K562 (cell line): ENCODE measurements around the gene ZBTB39. TPM values are rescaled to one million over a fixed set of nuclear protein-coding genes. Genes with fewer than 3 reads are reported as not detected.

ENCODE experiments used
- ATAC-seq: fragments of 200-7000 bp; cut with Tn5 transposase; 3 replicates; pipeline ENCODE4 v1.9.1; 2020; ENCODE audit warnings: moderate library complexity
- BruUV-seq: library from RNA; stranded (reverse); fragments of 400-500 nt; replicated peaks from 2 replicates; lab custom pipeline; 2021; lab: Mats Ljungman, UMichigan
- CTCF ChIA-PET: fragments of 300-600 bp; formaldehyde crosslinking; extraction: SDS; loops from one replicate; lab custom pipeline; 2021; ENCODE audit warnings: low intra/inter-chr PET ratio; lab: Yijun Ruan, JAX
- POLR2A ChIA-PET: fragments of 300-600, 350-650 bp; sonication (Branson Sonifier 250); formaldehyde crosslinking; extraction: SDS; loops from one replicate; lab custom pipeline; 2021; ENCODE audit warnings: antibody characterized with exemption, inconsistent platforms; lab: Yijun Ruan, JAX
- DNase-seq, 4 experiments: peaks; one replicate each; pipeline versions ENCODE4 v3.0.0 to v3.0.0-alpha.2; 2011 to 2018; ENCODE audit warnings: low spot score in 3 of 4, mixed read lengths in 3 of 4; ENCODE audit errors: extremely low read depth in 1 of 4
- FAIRE-seq: peaks from 2 replicates; lab custom pipeline; 2011; peaks lifted over from hg19 to GRCh38; lab: Jason Lieb, UNC
- H2AFZ ChIP-seq: 2 replicates; pipeline ENCODE4 v1.6.0; 2011; ENCODE audit warnings: low read depth, low read length, control low read depth, inconsistent platforms
- H3K27ac ChIP-seq: fragments of 200-600 bp; 3 replicates; pipeline ENCODE4 v1.8.0; 2011; ENCODE audit warnings: low read depth, mild to moderate bottlenecking, control low read depth, inconsistent platforms, low read length, moderate library complexity, mixed read lengths; ENCODE audit errors: extremely low read depth
- H3K27me3 ChIP-seq, 2 experiments: fragments of 300-600 bp in 1 of 2; 2 replicates in 1 of 2; 3 replicates in 1 of 2; pipeline versions ENCODE4 v1.6.0 to v1.8.0; 2011; ENCODE audit warnings: inconsistent platforms in 2 of 2, low read length in 2 of 2, mild to moderate bottlenecking in 1 of 2, mixed read lengths in 1 of 2, moderate library complexity in 1 of 2; ENCODE audit not compliant: control insufficient read depth in 2 of 2, insufficient read depth in 2 of 2
- H3K36me3 ChIP-seq: fragments of 300-600 bp; 3 replicates; pipeline ENCODE4 v1.8.0; 2011; ENCODE audit warnings: mild to moderate bottlenecking, low read length, inconsistent platforms; ENCODE audit not compliant: control insufficient read depth, insufficient read depth
- H3K4me1 ChIP-seq, 2 experiments: fragments of 200-600 bp in 1 of 2; replicated peaks in 1 of 2; 2 replicates in 1 of 2; 3 replicates in 1 of 2; pipeline versions ENCODE4 v1.5.1 to v1.8.0; 2011; ENCODE audit warnings: inconsistent platforms in 2 of 2, low read length in 2 of 2, mild to moderate bottlenecking in 1 of 2, mixed read lengths in 1 of 2, moderate library complexity in 1 of 2; ENCODE audit not compliant: control insufficient read depth in 2 of 2, insufficient read depth in 2 of 2
- H3K4me2 ChIP-seq: 2 replicates; pipeline ENCODE4 v1.6.1; 2011; ENCODE audit warnings: low read length, control low read depth, inconsistent platforms, mixed read lengths; ENCODE audit not compliant: insufficient read depth
- H3K4me3 ChIP-seq: fragments of 200-600 bp; sonication (generic), shearing (Covaris generic); 2 replicates; pipeline ENCODE4 v1.5.1; 2016; ENCODE audit warnings: control low read depth, inconsistent platforms
- H3K79me2 ChIP-seq: fragments of 200-600 bp; 3 replicates; pipeline ENCODE4 v1.8.0; 2011; ENCODE audit warnings: low read length, inconsistent platforms; ENCODE audit not compliant: control insufficient read depth, insufficient read depth
- H3K9ac ChIP-seq, 2 experiments: 2 replicates each; pipeline versions ENCODE4 v1.6.0 to v1.6.1; 2011; ENCODE audit warnings: low read depth in 2 of 2, low read length in 2 of 2, control low read depth in 1 of 2, inconsistent platforms in 1 of 2, mild to moderate bottlenecking in 1 of 2, mixed read lengths in 1 of 2; ENCODE audit not compliant: insufficient read depth in 1 of 2
- H3K9me1 ChIP-seq: one replicate; pipeline ENCODE4 v1.6.0; 2011; ENCODE audit warnings: inconsistent platforms, mild to moderate bottlenecking, low read length, moderate library complexity; ENCODE audit not compliant: control insufficient read depth, insufficient read depth
- H3K9me3 ChIP-seq: replicated peaks from 2 replicates; pipeline ENCODE4 v1.5.1; 2011; ENCODE audit warnings: low read depth, low read length, inconsistent platforms; ENCODE audit not compliant: control insufficient read depth, insufficient read depth
- H4K20me1 ChIP-seq: replicated peaks from 2 replicates; pipeline ENCODE4 v1.6.1; 2011; ENCODE audit warnings: low read length, inconsistent platforms, mixed read lengths; ENCODE audit not compliant: control insufficient read depth, insufficient read depth
- CEBPB ChIP-seq: fragments of 450-650 bp; IDR thresholded peaks from 2 replicates; pipeline ENCODE4 v1.6.1; 2016; ENCODE audit warnings: missing genetic modification characterization, missing compliant biosample characterization
- ZSCAN32 ChIP-seq: fragments of 450-650 bp; formaldehyde crosslinking; IDR thresholded peaks from 2 replicates; pipeline ENCODE4 v1.4.0; 2020; ENCODE audit warnings: mild to moderate bottlenecking, moderate library complexity
- WGBS: fragments of 100-300 bp; shearing (Covaris generic); methylation state at CpG from one replicate; pipeline ENCODE4 v1.1.6; 2016; ENCODE audit warnings: low coverage, mixed read lengths; ENCODE audit not compliant: insufficient coverage; ENCODE audit errors: missing lambda C conversion rate; 5-methylcytosine and 5-hydroxymethylcytosine counted together
- in situ Hi-C: fragments of 300-500 bp; cut with MboI; formaldehyde crosslinking; loops from 4 replicates; pipeline ENCODE4 v1.15.0; 2018; ENCODE audit warnings: inconsistent platforms, mixed read lengths
- intact Hi-C: fragments of 100-400 bp; cut with micrococcal nuclease; formaldehyde crosslinking; loops from 2 replicates; pipeline ENCODE4 v1.14.2; 2022
- polyA plus RNA-seq, 8 experiments: library from polyadenylated mRNA; depleted of rRNA in 4 of 8; stranded (reverse) in 5 of 8; unstranded in 3 of 8; fragments of >200 nt; fragmentation: Nextera tagmentation in 2 of 8; fragmentation: Illumina TruSeq in 1 of 8; extraction: Ambion mirVana in 2 of 8; extraction: Trizol in 1 of 8; gene quantifications; 2 replicates each; pipeline versions ENCODE4 v1.2.1 to v1.2.3, GENCODE V29; 2011 to 2014; ENCODE audit warnings: inconsistent platforms in 1 of 8, missing spikeins in 1 of 8
- total RNA-seq, 7 experiments: library from RNA; depleted of rRNA in 6 of 7; stranded (reverse); fragments of >200 nt in 6 of 7; fragmentation: Illumina TruSeq in 2 of 7; extraction: Trizol in 2 of 7; gene quantifications; 2 replicates each; pipeline versions ENCODE4 v1.2.1 to v1.2.3, GENCODE V29; 2011 to 2021; ENCODE audit warnings: low replicate concordance in 1 of 7
- TF ChIP-seq, protein P1 (sequence below): fragments of 450-650 bp; IDR thresholded peaks from 2 replicates; pipeline ENCODE4 v1.6.1; 2016; ENCODE audit warnings: low read depth

Gene ZBTB39
- total and polyA plus RNA-seq, 9 of the 15 experiments (the other 6 are each of a cell fraction or from before 2014, with no cell fraction given): 3.3 to 13.3 (median 8.6) TPM

DNA sequence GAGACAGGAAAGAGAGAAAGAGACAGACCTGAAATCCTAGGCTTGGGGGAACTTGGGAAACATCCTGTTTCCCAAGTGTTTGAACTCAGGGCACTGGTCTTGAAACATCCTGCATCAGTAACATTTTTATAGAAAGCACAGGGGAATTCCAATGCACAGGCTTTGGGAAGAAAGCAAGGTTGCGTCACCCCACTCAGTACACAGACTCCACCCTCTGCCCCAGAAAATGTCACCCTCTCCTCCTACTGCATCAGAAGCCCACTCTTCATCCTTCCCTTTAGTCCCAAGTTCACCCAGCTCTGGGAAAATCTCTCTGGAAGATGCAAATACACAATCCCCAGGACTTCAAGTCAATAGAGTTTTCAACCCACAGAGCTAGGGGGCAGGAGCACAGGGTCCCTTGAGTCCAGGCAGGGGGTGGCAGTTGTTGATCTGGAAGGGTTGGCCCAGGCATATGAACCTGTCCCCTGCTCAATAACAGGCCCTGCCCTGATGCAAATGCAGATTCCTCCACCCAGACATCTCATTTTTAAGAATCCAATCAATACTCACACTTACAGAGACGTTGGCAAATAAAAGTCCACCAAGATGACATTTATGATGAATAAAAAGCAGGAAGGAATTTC, 50.6 kb downstream of the ZBTB39 start:
- Histone ChIP-seq H3K4me2 (no peak overlapping the region), H3K27ac (no peak overlapping the region), H3K79me2 (no peaks in the 10 kb centered on the region), H3K9ac (no peak overlapping the region), H4K20me1 (no peaks in the 10 kb centered on the region), H3K9me3 (no peaks in the 10 kb centered on the region; the same call in 1 of the 2 replicates), H3K27me3 (peaks cover 0 to 15% of the 10 kb centered on the region in 2 experiments; a peak in 1 of 5 replicates), H3K4me1 (no peaks in the 10 kb centered on the region; a peak in 2 of 5 replicates), H3K4me3 (no peak overlapping the region), H2AFZ (no peak overlapping the region), H3K9me1 (no peaks in the 10 kb centered on the region), H3K36me3 (no peaks in the 10 kb centered on the region)
- 58% methylated on average over 2 of the region's 2 CpGs for WGBS
- no TSS peak for BruUV-seq
- ChIA-PET CTCF (no interaction called here), POLR2A (no interaction called here)
- in situ Hi-C loops: no loop called here
- intact Hi-C loops: no loop called here
- ATAC-seq (no peak), DNase-seq (peak in 1 of 4 experiments; percentile 3), FAIRE-seq (no peak)
- TF ChIP-seq ZSCAN32 (CRISPR knock-in tag) (no peak), CEBPB (tag) (peak; percentile 40; the same call in 1 of the 2 replicates)
- TF ChIP-seq, protein P1, sequence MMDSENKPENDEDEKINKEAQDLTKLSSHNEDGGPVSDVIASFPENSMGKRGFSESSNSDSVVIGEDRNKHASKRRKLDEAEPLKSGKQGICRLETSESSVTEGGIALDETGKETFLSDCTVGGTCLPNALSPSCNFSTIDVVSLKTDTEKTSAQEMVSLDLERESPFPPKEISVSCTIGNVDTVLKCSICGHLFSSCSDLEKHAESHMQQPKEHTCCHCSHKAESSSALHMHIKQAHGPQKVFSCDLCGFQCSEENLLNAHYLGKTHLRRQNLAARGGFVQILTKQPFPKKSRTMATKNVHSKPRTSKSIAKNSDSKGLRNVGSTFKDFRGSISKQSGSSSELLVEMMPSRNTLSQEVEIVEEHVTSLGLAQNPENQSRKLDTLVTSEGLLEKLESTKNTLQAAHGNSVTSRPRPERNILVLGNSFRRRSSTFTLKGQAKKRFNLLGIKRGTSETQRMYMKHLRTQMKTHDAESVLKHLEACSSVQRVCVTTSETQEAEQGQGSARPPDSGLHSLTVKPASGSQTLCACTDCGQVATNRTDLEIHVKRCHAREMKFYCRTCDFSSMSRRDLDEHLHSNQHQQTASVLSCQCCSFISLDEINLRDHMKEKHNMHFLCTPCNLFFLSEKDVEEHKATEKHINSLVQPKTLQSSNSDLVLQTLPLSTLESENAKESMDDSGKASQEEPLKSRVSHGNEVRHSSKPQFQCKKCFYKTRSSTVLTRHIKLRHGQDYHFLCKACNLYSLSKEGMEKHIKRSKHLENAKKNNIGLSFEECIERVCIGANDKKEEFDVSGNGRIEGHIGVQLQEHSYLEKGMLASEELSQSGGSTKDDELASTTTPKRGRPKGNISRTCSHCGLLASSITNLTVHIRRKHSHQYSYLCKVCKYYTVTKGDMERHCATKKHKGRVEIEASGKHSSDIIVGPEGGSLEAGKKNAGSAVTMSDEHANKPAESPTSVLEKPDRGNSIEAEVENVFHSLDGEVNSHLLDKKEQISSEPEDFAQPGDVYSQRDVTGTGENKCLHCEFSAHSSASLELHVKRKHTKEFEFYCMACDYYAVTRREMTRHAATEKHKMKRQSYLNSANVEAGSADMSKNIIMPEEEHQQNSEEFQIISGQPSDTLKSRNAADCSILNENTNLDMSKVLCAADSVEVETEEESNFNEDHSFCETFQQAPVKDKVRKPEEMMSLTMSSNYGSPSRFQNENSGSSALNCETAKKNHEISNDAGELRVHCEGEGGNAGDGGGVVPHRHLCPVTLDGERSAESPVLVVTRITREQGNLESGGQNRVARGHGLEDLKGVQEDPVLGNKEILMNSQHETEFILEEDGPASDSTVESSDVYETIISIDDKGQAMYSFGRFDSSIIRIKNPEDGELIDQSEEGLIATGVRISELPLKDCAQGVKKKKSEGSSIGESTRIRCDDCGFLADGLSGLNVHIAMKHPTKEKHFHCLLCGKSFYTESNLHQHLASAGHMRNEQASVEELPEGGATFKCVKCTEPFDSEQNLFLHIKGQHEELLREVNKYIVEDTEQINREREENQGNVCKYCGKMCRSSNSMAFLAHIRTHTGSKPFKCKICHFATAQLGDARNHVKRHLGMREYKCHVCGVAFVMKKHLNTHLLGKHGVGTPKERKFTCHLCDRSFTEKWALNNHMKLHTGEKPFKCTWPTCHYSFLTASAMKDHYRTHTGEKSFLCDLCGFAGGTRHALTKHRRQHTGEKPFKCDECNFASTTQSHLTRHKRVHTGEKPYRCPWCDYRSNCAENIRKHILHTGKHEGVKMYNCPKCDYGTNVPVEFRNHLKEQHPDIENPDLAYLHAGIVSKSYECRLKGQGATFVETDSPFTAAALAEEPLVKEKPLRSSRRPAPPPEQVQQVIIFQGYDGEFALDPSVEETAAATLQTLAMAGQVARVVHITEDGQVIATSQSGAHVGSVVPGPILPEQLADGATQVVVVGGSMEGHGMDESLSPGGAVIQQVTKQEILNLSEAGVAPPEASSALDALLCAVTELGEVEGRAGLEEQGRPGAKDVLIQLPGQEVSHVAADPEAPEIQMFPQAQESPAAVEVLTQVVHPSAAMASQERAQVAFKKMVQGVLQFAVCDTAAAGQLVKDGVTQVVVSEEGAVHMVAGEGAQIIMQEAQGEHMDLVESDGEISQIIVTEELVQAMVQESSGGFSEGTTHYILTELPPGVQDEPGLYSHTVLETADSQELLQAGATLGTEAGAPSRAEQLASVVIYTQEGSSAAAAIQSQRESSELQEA: no peak
